Lower lobe of right lung (tissue), 2 donors: Measurements from ENCODE around the gene MAGI2. TPM values are rescaled to one million over a fixed set of nuclear protein-coding genes. Genes with fewer than 3 reads are reported as not detected.
A peak's percentile ranks its signal among the peaks of the same experiment; 100 is the strongest.

ENCODE experiments used
- ATAC-seq, 2 donors: fragments of 200-7000 bp; cut with Tn5 transposase; one replicate each; pipeline ENCODE4 v1.9.1; 2020 to 2022; ENCODE audit warnings: mild to moderate bottlenecking in 2 of 2, moderate library complexity in 2 of 2
- DNase-seq: peaks from one replicate; pipeline ENCODE4 v3.0.0-alpha.2; 2020
- H3K27ac ChIP-seq: fragments of 200-600 bp; one replicate; pipeline ENCODE4 v1.8.0; 2022
- H3K27me3 ChIP-seq: fragments of 200-600 bp; one replicate; pipeline ENCODE4 v1.8.0; 2022; ENCODE audit warnings: low read depth
- H3K36me3 ChIP-seq: fragments of 200-600 bp; one replicate; pipeline ENCODE4 v1.8.0; 2022; ENCODE audit warnings: mild to moderate bottlenecking
- H3K4me1 ChIP-seq: fragments of 200-600 bp; one replicate; pipeline ENCODE4 v1.8.0; 2022
- H3K4me3 ChIP-seq: fragments of 200-600 bp; one replicate; pipeline ENCODE4 v1.8.0; 2022; ENCODE audit warnings: mild to moderate bottlenecking
- H3K9me3 ChIP-seq: fragments of 200-600 bp; one replicate; pipeline ENCODE4 v1.8.0; 2022
- intact Hi-C: fragments of 100-400 bp; cut with DNase I; formaldehyde crosslinking; loops from one replicate; pipeline ENCODE4 v1.11.0; 2022
- total RNA-seq: library from RNA; stranded (reverse); fragmentation: NEBNext Ultra II Directional; extraction: Animal tissue kit (Norgen Biotek cat#: 25700); gene quantifications from one replicate; pipeline ENCODE4 v1.2.1, GENCODE V29; 2021
- TF ChIP-seq, protein P1 (sequence below): fragments of 200-600 bp; IDR thresholded peaks from one replicate; pipeline ENCODE4 v1.8.0; 2022; ENCODE audit warnings: antibody characterized with exemption, mild to moderate bottlenecking
- donor health status: DM: no; HTN: yes; CAD: no; lungs with severe emphysema.

Gene MAGI2
- total RNA-seq, 1 donor from 2014 or later: 15.3 TPM

DNA sequence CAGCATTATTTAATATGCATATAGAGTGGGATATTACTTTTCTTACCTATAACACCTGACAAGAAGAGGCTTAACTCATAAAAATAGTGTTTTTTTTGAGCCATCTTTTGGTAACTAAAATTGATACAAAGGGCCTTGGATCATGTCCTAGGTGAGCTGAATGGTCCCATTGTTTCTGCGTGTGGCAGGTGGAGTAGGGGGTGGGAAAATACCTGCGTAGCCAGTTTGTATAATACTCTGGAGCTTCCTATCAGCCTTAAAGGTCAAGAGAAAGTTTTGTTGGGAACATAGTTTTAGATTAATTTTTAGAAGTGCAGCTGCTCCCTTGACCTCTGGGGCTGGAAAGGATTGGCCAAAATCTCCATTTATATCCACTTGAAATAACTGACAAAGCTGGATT is 1410.3 kb downstream of the MAGI2 start:
- ATAC-seq (no peak), DNase-seq (no peak)
- no peaks in the 10 kb centered on the region for H3K36me3 ChIP-seq
- TF ChIP-seq, protein P1, sequence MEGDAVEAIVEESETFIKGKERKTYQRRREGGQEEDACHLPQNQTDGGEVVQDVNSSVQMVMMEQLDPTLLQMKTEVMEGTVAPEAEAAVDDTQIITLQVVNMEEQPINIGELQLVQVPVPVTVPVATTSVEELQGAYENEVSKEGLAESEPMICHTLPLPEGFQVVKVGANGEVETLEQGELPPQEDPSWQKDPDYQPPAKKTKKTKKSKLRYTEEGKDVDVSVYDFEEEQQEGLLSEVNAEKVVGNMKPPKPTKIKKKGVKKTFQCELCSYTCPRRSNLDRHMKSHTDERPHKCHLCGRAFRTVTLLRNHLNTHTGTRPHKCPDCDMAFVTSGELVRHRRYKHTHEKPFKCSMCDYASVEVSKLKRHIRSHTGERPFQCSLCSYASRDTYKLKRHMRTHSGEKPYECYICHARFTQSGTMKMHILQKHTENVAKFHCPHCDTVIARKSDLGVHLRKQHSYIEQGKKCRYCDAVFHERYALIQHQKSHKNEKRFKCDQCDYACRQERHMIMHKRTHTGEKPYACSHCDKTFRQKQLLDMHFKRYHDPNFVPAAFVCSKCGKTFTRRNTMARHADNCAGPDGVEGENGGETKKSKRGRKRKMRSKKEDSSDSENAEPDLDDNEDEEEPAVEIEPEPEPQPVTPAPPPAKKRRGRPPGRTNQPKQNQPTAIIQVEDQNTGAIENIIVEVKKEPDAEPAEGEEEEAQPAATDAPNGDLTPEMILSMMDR: no peak
- intact Hi-C loops: no loop called here
- H3K27me3 ChIP-seq: peaks cover 5% of the 10 kb centered on the region
- H3K4me1 ChIP-seq: no peaks in the 10 kb centered on the region
- no peak overlapping the region for H3K4me3 ChIP-seq
- no peaks in the 10 kb centered on the region for H3K9me3 ChIP-seq
- H3K27ac ChIP-seq: no peak overlapping the region

DNA sequence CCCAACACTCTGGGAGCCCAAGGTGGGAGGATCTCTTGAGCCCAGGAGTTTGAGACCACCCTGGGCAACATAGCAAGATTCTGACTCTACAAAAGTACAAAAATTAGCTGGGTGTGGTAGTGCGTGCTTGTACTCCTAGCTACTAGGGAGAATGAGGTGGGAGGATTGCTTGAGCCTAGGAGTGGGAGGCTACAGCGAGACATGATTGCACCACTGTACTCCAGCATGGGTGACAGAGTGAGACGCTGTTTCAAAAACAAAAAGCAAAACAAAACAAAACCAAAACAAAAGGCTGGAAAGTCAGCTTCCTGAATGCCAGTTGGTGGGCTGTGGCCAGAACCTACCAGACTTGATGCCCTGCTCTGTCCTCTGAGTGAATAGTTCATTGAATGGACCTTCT is 1412.0 kb downstream of the MAGI2 start:
- intact Hi-C loops: no loop called here
- ATAC-seq: peak in 1 of 2 donors; percentile 74

DNA sequence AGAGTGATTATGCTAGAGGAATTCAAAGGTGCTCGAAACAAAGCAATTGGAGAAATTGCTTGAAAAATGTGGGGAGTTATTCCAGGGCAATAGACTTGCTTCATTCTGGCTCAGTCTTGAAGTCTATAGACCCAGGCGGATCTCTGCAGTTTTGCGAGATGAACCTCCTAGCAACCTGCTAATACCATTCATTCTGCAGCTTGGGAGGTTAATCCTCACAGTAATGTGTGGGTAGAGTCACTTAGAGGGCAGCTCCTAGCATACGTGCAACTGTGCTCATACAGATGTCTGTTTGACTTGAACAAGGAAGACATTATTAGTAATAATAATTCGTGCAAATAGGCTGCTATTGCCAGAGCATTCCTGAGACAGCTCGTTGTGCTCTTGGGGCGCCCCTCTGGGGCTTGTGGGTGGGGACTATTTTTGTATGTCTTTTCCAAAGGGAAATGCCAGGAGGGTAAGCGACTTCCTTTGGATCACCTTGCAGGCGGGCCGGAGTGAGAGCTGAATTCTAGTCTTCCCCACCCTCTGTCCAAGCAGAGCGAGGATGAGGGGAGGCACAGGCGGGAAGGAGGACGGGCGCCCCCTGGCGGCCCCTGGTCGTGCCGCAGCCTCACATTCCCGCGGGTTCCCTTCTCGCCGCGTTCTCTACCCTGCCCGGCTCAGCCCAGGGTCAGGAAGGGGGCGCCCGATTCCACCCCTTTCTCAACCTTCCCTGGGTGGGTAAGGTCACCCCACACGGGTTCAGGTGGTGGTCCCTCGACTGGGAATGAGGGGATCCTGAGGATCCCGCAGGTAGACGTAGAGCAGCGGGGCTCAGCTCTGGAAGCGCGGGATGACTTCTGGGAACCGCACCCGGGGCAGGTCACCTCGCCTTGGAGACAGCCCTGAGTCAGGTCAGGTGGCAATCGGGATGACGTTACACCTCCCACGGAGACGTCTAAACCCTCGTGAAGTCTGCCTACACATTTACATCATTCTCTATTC is 1413.4 kb downstream of the MAGI2 start:
- no peaks in the 10 kb centered on the region for H3K4me1 ChIP-seq
- DNase-seq (peak; percentile 55), ATAC-seq (peak; percentile 68 to 78)
- intact Hi-C loops: no loop called here
- H3K36me3 ChIP-seq: no peaks in the 10 kb centered on the region
- no peak overlapping the region for H3K4me3 ChIP-seq
- no peaks in the 10 kb centered on the region for H3K9me3 ChIP-seq
- no peak overlapping the region for H3K27ac ChIP-seq
- H3K27me3 ChIP-seq: peaks cover 5% of the 10 kb centered on the region
- TF ChIP-seq, protein P1: peak; percentile 71

More for the DNA sequence above, 1412.0 kb downstream of the MAGI2 start:
- no peak for DNase-seq
- Histone ChIP-seq H3K4me1 (no peaks in the 10 kb centered on the region), H3K9me3 (no peaks in the 10 kb centered on the region), H3K27ac (no peak overlapping the region), H3K4me3 (no peak overlapping the region), H3K36me3 (no peaks in the 10 kb centered on the region), H3K27me3 (peaks cover 5% of the 10 kb centered on the region)
- TF ChIP-seq, protein P1: no peak

DNA sequence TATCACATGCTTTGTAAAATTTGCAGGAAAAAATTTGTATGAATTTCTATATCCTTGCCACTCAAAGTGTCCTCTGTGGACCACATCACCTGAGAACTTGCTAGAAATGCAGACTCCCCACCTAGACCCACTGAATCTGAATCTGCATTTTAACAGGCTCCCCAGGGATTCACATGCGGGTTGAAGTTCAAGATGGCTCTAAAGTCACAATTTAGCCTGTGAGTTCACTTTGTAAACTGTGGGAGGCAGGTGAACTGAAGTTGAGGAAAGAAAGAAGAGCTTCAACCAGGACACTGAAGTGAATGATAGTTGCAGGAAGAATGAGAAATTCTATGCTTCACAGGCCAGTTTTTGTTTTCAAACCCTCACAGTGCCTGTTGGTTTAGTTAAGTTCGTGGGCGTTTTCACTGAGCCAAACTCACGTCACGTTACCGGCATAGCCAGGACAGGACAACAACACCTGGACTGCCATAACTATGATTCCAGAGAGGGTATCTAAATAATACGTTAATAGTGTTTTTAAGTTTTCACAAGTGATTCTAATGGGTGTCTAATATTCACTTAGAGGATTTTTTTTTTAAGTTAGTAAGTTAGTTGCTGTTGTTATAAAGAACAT is 1414.9 kb downstream of the MAGI2 start:
- DNase-seq (no peak), ATAC-seq (no peak)
- H3K4me3 ChIP-seq: no peak overlapping the region
- intact Hi-C loops: no loop called here
- H3K4me1 ChIP-seq: no peaks in the 10 kb centered on the region
- TF ChIP-seq, protein P1: no peak
- no peak overlapping the region for H3K27ac ChIP-seq
- no peaks in the 10 kb centered on the region for H3K36me3 ChIP-seq
- H3K9me3 ChIP-seq: no peaks in the 10 kb centered on the region
- peaks cover 5% of the 10 kb centered on the region for H3K27me3 ChIP-seq

- TF ChIP-seq, protein P1: no peak
- intact Hi-C loops: no loop called here
Measured at GRCh38 chr7:78037603-78038002, 1415.9 kb downstream of the MAGI2 start.

More at GRCh38 chr7:78037603-78038002, 1415.9 kb downstream of the MAGI2 start:
- Histone ChIP-seq H3K4me1 (no peaks in the 10 kb centered on the region), H3K27me3 (peaks cover 5% of the 10 kb centered on the region), H3K4me3 (no peak overlapping the region), H3K9me3 (no peaks in the 10 kb centered on the region), H3K27ac (no peak overlapping the region), H3K36me3 (no peaks in the 10 kb centered on the region)
- ATAC-seq (no peak), DNase-seq (no peak)
